ENCODE data around the gene PCDH19. TPM values are rescaled to one million over a fixed set of nuclear protein-coding genes. Genes with fewer than 3 reads are reported as not detected.

The PCDH19 gene
- total RNA-seq, 1 donor from 2014 or later: 47.5 TPM

DNA sequence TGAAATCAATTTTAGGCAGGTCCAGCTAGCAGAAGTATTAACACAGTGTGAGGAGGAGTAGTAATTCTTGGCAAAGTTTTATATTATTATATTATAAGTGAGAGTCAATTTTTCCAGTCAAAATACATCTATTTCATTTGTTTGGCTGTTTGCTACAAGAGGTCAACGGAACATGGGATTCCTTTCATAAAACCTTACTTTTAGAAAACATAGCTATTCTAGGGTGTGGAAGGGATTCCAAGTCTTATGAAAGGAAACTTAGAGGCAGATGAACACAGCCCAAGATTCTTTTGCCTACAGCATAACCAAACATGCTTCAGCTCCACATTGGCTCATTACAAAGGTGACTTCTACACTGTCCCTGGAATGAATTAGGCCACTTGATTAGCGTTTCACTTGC is 29.9 kb upstream of the PCDH19 start:
- Mint-ChIP-seq H3K27me3 (peaks cover 4% of the 10 kb centered on the region), H3K36me3 (ENCODE audit: insufficient read depth) (no peaks in the 10 kb centered on the region), H3K27ac (no peak overlapping the region), H3K4me3 (ENCODE audit: low read depth) (no peak overlapping the region), H3K4me1 (ENCODE audit: low read depth) (no peaks in the 10 kb centered on the region), H3K9me3 (ENCODE audit: low read depth) (no peaks in the 10 kb centered on the region)
- DNase-seq (ENCODE audit: low spot score, unreplicated experiment): no peak
- TF ChIP-seq, protein P1, sequence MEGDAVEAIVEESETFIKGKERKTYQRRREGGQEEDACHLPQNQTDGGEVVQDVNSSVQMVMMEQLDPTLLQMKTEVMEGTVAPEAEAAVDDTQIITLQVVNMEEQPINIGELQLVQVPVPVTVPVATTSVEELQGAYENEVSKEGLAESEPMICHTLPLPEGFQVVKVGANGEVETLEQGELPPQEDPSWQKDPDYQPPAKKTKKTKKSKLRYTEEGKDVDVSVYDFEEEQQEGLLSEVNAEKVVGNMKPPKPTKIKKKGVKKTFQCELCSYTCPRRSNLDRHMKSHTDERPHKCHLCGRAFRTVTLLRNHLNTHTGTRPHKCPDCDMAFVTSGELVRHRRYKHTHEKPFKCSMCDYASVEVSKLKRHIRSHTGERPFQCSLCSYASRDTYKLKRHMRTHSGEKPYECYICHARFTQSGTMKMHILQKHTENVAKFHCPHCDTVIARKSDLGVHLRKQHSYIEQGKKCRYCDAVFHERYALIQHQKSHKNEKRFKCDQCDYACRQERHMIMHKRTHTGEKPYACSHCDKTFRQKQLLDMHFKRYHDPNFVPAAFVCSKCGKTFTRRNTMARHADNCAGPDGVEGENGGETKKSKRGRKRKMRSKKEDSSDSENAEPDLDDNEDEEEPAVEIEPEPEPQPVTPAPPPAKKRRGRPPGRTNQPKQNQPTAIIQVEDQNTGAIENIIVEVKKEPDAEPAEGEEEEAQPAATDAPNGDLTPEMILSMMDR (IDR thresholded peaks at IDR 0.05; ENCODE audit: unreplicated experiment): no peak

DNA sequence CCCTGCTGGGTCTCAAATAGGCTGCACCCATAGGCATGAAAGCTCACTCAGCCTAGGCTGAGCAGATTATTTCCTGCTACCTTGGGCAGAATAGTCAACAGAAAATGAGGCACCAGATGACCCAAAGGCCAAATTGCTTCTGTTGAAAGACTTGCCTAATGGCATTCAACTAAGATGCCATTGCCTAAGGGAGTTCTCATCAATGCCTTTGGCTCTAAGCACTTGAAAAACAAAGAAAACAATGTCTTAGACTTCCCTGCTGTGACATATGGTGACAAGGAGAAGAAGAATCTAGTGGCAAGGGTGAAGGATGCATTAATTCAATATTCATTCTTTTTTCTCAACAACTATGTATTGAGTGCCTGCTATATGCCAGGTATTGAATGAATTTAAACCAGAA is 25.7 kb upstream of the PCDH19 start:
- TF ChIP-seq, protein P1 (IDR thresholded peaks at IDR 0.05; ENCODE audit: unreplicated experiment): no peak
- peaks cover 2% of the 10 kb centered on the region for H3K4me1 Mint-ChIP-seq (ENCODE audit: low read depth)
- H3K27me3 Mint-ChIP-seq: peaks cover 7% of the 10 kb centered on the region
- no peak overlapping the region for H3K27ac Mint-ChIP-seq
- DNase-seq (ENCODE audit: low spot score, unreplicated experiment): no peak
- H3K36me3 Mint-ChIP-seq (ENCODE audit: insufficient read depth): no peaks in the 10 kb centered on the region
- no peak overlapping the region for H3K4me3 Mint-ChIP-seq (ENCODE audit: low read depth)
- no peaks in the 10 kb centered on the region for H3K9me3 Mint-ChIP-seq (ENCODE audit: low read depth)

DNA sequence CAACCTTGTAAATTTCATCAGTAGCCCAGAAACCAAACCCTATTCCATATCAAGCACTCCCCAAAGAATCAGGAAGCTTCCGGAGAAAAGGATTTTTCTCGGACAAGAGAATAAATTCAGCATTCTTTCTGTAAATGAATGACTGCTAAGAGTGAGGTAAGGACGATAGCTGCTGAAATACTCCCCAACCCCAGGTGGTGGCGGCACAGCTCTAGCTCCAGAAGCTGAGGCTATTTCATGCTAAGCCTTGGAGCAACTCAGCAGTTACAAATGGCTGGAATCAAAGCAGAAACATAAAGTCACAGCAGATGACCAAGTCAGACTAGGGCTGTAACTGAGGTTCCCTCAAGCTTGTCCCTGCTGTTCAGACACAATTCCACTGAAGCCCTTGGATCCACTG is 13.9 kb upstream of the PCDH19 start:
- TF ChIP-seq, protein P1 (IDR thresholded peaks at IDR 0.05; ENCODE audit: unreplicated experiment): peak; percentile 50
- Mint-ChIP-seq H3K4me3 (ENCODE audit: low read depth) (no peak overlapping the region), H3K36me3 (ENCODE audit: insufficient read depth) (no peaks in the 10 kb centered on the region), H3K9me3 (ENCODE audit: low read depth) (no peaks in the 10 kb centered on the region), H3K4me1 (ENCODE audit: low read depth) (peaks cover 9% of the 10 kb centered on the region), H3K27ac (no peak overlapping the region), H3K27me3 (peaks cover 3% of the 10 kb centered on the region)
- no peak for DNase-seq (ENCODE audit: low spot score, unreplicated experiment)

DNA sequence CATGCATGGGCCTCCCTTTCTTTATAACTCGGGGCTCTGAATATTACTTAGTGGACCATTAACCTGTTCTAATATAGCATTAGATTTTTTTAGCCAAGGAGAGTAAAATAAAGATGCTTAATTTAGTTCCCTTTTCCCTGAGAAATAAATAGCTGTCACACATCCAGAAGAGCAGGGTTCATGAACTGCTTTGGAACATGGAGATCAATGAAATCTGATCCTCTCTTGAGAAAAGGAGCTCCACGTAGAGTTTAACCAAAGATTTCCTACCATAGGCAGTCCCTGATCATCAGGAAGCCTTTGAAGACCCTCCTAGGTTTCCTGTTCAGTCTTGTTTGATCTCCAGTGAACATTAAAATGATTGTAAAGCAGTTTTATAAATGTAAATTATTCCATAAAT is 8.5 kb upstream of the PCDH19 start:
- Mint-ChIP-seq H3K4me3 (ENCODE audit: low read depth) (no peak overlapping the region), H3K27me3 (peaks cover 15% of the 10 kb centered on the region), H3K9me3 (ENCODE audit: low read depth) (no peaks in the 10 kb centered on the region), H3K36me3 (ENCODE audit: insufficient read depth) (no peaks in the 10 kb centered on the region), H3K4me1 (ENCODE audit: low read depth) (peaks cover 31% of the 10 kb centered on the region), H3K27ac (no peak overlapping the region)
- TF ChIP-seq, protein P1 (IDR thresholded peaks at IDR 0.05; ENCODE audit: unreplicated experiment): no peak
- no peak for DNase-seq (ENCODE audit: low spot score, unreplicated experiment)

DNA sequence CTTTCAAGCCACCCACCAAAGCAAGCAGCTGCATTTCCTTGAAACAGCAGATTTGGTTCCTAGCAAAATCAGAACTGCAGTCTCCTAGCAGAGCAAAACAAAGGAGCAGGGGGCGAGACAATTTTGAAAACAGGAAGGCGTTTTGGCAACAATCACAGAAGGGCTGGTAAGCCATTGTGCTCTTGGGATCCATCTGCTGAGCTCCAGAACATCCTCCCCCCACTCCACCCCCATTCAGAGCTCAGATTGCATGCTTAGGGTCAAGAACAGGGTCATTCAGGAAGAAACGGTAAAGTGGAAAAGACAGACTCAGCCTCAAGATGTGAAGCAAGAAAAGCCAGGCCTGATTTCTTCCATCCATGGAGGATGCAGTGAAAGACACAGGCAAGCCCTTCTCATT is 7.6 kb upstream of the PCDH19 start:
- H3K4me1 Mint-ChIP-seq (ENCODE audit: low read depth): peaks cover 37% of the 10 kb centered on the region

More for the DNA sequence above, 7.6 kb upstream of the PCDH19 start:
- Mint-ChIP-seq H3K9me3 (ENCODE audit: low read depth) (no peaks in the 10 kb centered on the region), H3K27ac (no peak overlapping the region), H3K36me3 (ENCODE audit: insufficient read depth) (no peaks in the 10 kb centered on the region), H3K4me3 (ENCODE audit: low read depth) (no peak overlapping the region), H3K27me3 (peaks cover 21% of the 10 kb centered on the region)
- DNase-seq (ENCODE audit: low spot score, unreplicated experiment): no peak
- TF ChIP-seq, protein P1 (IDR thresholded peaks at IDR 0.05; ENCODE audit: unreplicated experiment): no peak

Measured in progenitor cell of endocrine pancreas (in vitro differentiated cells).